Measurements from ENCODE around the gene EIF1AD. TPM values are rescaled to one million over a fixed set of nuclear protein-coding genes. Genes with fewer than 3 reads are reported as not detected.

Gene EIF1AD
- total RNA-seq, 4 donors from 2014 or later, result 24.6 to 58.2 (median 28.8) TPM

DNA sequence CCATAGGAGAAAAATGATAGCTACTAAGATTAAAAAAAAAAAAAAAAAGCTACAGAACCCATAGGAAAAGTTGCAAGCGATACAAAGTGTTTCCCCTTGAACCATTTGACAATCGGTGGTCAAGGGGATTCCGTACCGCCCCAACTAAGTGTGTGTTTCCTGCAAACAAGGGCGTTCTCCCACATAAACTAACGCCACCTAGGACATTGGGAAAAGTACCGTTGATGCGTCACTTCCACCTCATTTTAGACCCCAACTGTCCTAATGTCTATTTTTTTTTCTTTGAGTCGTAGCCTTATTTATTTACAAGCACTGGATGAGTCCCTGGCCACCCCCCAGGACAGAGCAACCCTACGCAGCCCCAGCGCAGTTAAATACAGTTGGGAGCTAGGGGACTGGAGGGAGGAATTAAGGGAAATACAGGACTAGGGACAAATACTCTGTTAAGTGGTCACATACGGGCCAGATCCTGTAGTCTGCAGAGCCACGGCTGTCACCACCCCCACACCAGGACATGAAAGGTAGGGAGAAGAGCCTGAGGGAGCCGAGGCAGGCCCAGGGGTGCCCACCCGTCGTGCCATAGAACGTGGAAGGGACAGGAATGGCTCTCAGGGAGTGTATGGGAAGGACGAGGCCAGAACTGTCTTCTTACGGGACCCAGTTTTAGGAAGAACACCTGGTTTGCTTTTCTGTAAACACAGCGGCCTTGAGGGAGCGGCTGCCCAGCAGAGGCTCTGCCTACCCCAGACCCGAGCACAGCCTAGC lies 19.0 kb downstream of the EIF1AD start:
- TF ChIP-seq CTCF (IDR thresholded peaks at IDR 0.05), result no peak
- no peak for DNase-seq (ENCODE audit: low spot score)
- no peak for ATAC-seq (ENCODE audit: low FRiP score)

DNA sequence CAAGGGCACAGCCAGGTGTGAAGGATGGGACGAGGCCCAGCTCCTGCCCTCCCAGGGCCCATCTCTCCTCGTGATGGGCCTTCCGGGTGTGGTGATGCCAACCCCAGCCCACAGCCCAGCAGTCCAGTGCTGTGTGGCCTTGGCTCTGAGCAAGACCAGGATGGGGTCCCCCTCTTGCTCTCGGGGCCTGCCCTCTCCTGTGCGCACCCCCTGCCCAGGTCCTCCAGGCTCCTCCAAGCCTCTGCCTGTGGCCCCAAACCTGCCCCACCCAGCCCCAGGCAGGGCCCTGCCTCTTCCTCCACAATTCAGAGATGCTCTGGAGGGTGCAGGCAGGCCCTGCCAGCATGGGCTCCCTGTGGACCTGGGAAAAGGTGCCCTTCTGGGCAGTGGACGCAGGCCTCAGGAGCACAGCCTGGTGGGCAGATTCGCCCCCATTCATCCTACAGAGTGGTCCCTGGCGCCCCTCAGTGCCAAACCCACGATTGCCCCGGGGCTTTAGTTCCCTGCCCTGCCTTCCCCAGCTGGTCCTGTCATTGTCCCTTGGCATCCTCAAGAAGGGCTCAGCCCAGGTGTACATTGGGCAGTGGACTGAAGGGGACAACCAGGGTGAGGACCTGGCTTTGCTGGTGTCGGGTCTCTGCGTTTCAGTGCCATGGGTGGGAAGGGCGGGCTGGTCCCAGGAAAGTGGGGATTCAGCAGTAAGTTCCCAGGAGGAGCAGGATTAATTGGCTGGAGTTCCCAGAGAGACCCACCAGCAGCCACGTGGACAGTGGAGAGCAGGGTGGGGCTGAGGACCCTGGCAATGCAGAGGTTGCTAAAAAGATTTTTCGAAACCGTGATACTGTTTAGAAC lies 19.8 kb downstream of the EIF1AD start:
- TF ChIP-seq CTCF (IDR thresholded peaks at IDR 0.05), result no peak
- DNase-seq (ENCODE audit: low spot score) (no peak), ATAC-seq (ENCODE audit: low FRiP score) (no peak)

DNA sequence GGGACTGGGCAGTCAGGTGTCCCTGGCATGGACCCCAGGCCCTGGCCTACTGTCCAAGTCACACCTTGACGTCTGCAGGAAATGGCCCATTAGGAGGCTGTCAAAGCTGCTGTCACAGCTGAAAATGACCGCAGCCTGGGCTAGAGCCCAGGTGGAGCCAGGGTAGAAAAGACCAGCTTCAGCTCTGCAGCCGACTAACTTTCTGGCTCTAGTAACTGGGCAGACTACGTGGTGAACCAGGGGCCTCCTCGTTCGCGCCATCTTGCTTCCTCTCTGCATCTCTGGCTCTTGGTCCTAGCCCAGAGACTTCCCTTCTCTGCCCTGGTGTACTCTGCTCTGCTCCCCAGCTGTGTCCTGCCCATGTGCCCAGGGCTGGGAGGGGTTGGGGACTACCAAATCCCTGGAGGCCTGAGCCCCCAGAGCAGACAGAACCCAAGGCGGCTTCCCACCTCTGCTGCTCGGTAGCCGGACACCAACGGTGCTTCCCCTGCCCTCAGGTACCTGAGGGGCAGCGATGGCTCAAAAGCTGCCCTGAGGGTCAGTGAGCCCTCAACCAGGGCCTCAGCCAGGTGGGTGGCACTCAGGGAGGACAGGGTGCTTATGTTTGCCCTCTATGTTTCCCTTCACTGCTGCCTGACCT lies 20.7 kb downstream of the EIF1AD start:
- DNase-seq (ENCODE audit: low spot score) (no peak), ATAC-seq (ENCODE audit: low FRiP score) (no peak)
- no peak for TF ChIP-seq CTCF (IDR thresholded peaks at IDR 0.05)

GRCh38 chr11:65979261-65979759 lies 22.6 kb downstream of the EIF1AD start:
- DNase-seq (ENCODE audit: low spot score), result no peak
- no peak for TF ChIP-seq CTCF (IDR thresholded peaks at IDR 0.05)
- ATAC-seq (ENCODE audit: low FRiP score), result no peak

- DNase-seq (ENCODE audit: low spot score), result no peak
- no peak for ATAC-seq (ENCODE audit: low FRiP score)
- no peak for TF ChIP-seq CTCF (IDR thresholded peaks at IDR 0.05)
These were observed 23.3 kb downstream of the EIF1AD start for GRCh38 chr11:65978391-65979238.

All from omental fat pad (tissue), 4 donors.